ENCODE results near the gene CGB7. TPM values are rescaled to one million over a fixed set of nuclear protein-coding genes. Genes with fewer than 3 reads are reported as not detected.
"Not testable (repeated sequence)": the region's sequence is repeated elsewhere in the genome, so short reads cannot be mapped to it uniquely, and the experiment has no call there.

The CGB7 gene
- total RNA-seq, 4 donors from 2014 or later: not detected

- no peak overlapping the region for H3K4me3 ChIP-seq
- WGBS, 2 donors (ENCODE audit: low coverage in 1 of 2): 32% methylated on average over 3 of the region's 9 CpGs; no CpG with 5 or more reads in 1 of the 2 donors
- no peak overlapping the region for H3K27ac ChIP-seq
- ATAC-seq: no peak
- H3K36me3 ChIP-seq: no peaks in the 10 kb centered on the region
- H3K9me3 ChIP-seq: no peaks in the 10 kb centered on the region
- H3K4me1 ChIP-seq: peaks cover 0 to 25% (median 16%) of the 10 kb centered on the region in 3 donors
- peaks cover 63% of the 10 kb centered on the region for H3K27me3 ChIP-seq
- no peak for TF ChIP-seq EP300 (IDR thresholded peaks at IDR 0.05)
- TF ChIP-seq POLR2AphosphoS5 (IDR thresholded peaks at IDR 0.05): no peak
- TF ChIP-seq POLR2A (IDR thresholded peaks at IDR 0.05): no peak
- no peak for TF ChIP-seq CTCF (IDR thresholded peaks at IDR 0.05)
Measured at GRCh38 chr19:49059053-49059452, 1.5 kb upstream of the CGB7 start.

- no peak for ATAC-seq
- Histone ChIP-seq H3K27ac (no peak overlapping the region), H3K4me1 (peaks cover 0 to 25% (median 16%) of the 10 kb centered on the region in 3 donors), H3K4me3 (no peak overlapping the region), H3K36me3 (no peaks in the 10 kb centered on the region), H3K9me3 (no peaks in the 10 kb centered on the region), H3K27me3 (peaks cover 58% of the 10 kb centered on the region)
- TF ChIP-seq POLR2A (IDR thresholded peaks at IDR 0.05): no peak
- no peak for TF ChIP-seq POLR2AphosphoS5 (IDR thresholded peaks at IDR 0.05)
- TF ChIP-seq EP300 (IDR thresholded peaks at IDR 0.05): no peak
- no peak for TF ChIP-seq CTCF (IDR thresholded peaks at IDR 0.05)
- 20% methylated on average over 3 of the region's 10 CpGs; no CpG with 5 or more reads in 1 of the 2 donors for WGBS, 2 donors (ENCODE audit: low coverage in 1 of 2)
Measured at GRCh38 chr19:49058562-49058961, 1.0 kb upstream of the CGB7 start.

GRCh38 chr19:49056902-49057596, 500 bp downstream of the CGB7 start:
- Histone ChIP-seq H3K27me3 (peaks cover 43% of the 10 kb centered on the region), H3K4me1 (peaks cover 0 to 25% (median 16%) of the 10 kb centered on the region in 3 donors), H3K4me3 (peak overlapping the region; percentile 22 to 58)
- H3K27ac ChIP-seq, H3K36me3 ChIP-seq, ATAC-seq, H3K9me3 ChIP-seq: not testable (repeated sequence)
- WGBS, 2 donors (ENCODE audit: low coverage in 1 of 2): 5 to 6% methylated on average over 3 to 11 of the region's 34 CpGs

- ATAC-seq: peak; percentile 85
- peaks cover 0 to 25% (median 16%) of the 10 kb centered on the region in 3 donors for H3K4me1 ChIP-seq
- peaks cover 36% of the 10 kb centered on the region for H3K27me3 ChIP-seq
- H3K4me3 ChIP-seq: peak overlapping the region; percentile 28 to 58
- H3K27ac ChIP-seq: peak overlapping the region in 1 of 4 donors; percentile 43
- H3K9me3 ChIP-seq: no peaks in the 10 kb centered on the region
- 0% methylated on average over 1 of the region's 63 CpGs; no CpG with 5 or more reads in 1 of the 2 donors for WGBS, 2 donors (ENCODE audit: low coverage in 1 of 2)
- no peaks in the 10 kb centered on the region for H3K36me3 ChIP-seq
- TF ChIP-seq POLR2AphosphoS5 (IDR thresholded peaks at IDR 0.05): no peak
- no peak for TF ChIP-seq EP300 (IDR thresholded peaks at IDR 0.05)
- TF ChIP-seq CTCF (IDR thresholded peaks at IDR 0.05): peak in 2 of 4 experiments; percentile 39 to 59
- TF ChIP-seq POLR2A (IDR thresholded peaks at IDR 0.05): no peak
Measured at GRCh38 chr19:49056101-49056901, 1.2 kb downstream of the CGB7 start.

- 59 to 92% methylated on average over 2 of the region's 24 CpGs for WGBS, 2 donors (ENCODE audit: low coverage in 1 of 2)
Measured at GRCh38 chr19:49050376-49051033, 7.0 kb downstream of the CGB7 start.

GRCh38 chr19:49049834-49050233, 7.7 kb downstream of the CGB7 start:
- H3K9me3 ChIP-seq: not testable (repeated sequence)
- no CpG with 5 or more reads among the region's 4 CpGs for WGBS, 2 donors (ENCODE audit: low coverage in 1 of 2)

More at GRCh38 chr19:49050376-49051033, 7.0 kb downstream of the CGB7 start:
- not testable (repeated sequence) for ATAC-seq, H3K4me3 ChIP-seq, H3K36me3 ChIP-seq, H3K4me1 ChIP-seq, H3K27ac ChIP-seq, H3K27me3 ChIP-seq, H3K9me3 ChIP-seq

GRCh38 chr19:49049011-49049410, 8.5 kb downstream of the CGB7 start, which contains the start of gene CGB8:
TSS of gene CGB8 (minus strand) at chr19:49049111. CDS start at chr19:49048739, 372 bp downstream.
- not testable (repeated sequence) for H3K4me1 ChIP-seq, ATAC-seq, H3K27ac ChIP-seq, H3K9me3 ChIP-seq, H3K27me3 ChIP-seq, H3K4me3 ChIP-seq, H3K36me3 ChIP-seq
- WGBS, 2 donors (ENCODE audit: low coverage in 1 of 2): no CpG with 5 or more reads among the region's 12 CpGs

More at GRCh38 chr19:49049834-49050233, 7.7 kb downstream of the CGB7 start:
- H3K36me3 ChIP-seq, ATAC-seq, H3K4me1 ChIP-seq, H3K27ac ChIP-seq, H3K27me3 ChIP-seq, H3K4me3 ChIP-seq: not testable (repeated sequence)

- not testable (repeated sequence) for H3K9me3 ChIP-seq, H3K36me3 ChIP-seq, ATAC-seq, H3K4me1 ChIP-seq, H3K4me3 ChIP-seq, H3K27ac ChIP-seq, H3K27me3 ChIP-seq
- WGBS, 2 donors (ENCODE audit: low coverage in 1 of 2): no CpG with 5 or more reads among the region's 15 CpGs
Measured at GRCh38 chr19:49043548-49043947, 14.0 kb downstream of the CGB7 start, which contains the start of gene CGB5. TSS of gene CGB5 (plus strand) at chr19:49043848. CDS start at chr19:49044210, 362 bp downstream.

GRCh38 chr19:49042666-49043065, 14.9 kb downstream of the CGB7 start:
- not testable (repeated sequence) for H3K4me1 ChIP-seq, H3K9me3 ChIP-seq, ATAC-seq, H3K4me3 ChIP-seq, H3K36me3 ChIP-seq, H3K27me3 ChIP-seq, H3K27ac ChIP-seq
- 60 to 78% methylated on average over 1 of the region's 4 CpGs for WGBS, 2 donors (ENCODE audit: low coverage in 1 of 2)

All from gastroesophageal sphincter (tissue), 4 donors.